KMS-11 (cell line): ENCODE data around the gene MTRF1.

ENCODE experiments used
- H2AFZ ChIP-seq: fragments of 200-600 bp; sonication (generic); 2 replicates; pipeline ENCODE4 v1.6.1; 2016; ENCODE audit warnings: antibody characterized with exemption, mixed run types, low read depth
- H3K27ac ChIP-seq: fragments of 200-600 bp; sonication (generic); 2 replicates; pipeline ENCODE4 v1.6.1; 2016; ENCODE audit warnings: mild to moderate bottlenecking, mixed run types
- H3K27me3 ChIP-seq: fragments of 200-600 bp; sonication (generic); 2 replicates; pipeline ENCODE4 v1.6.1; 2017; ENCODE audit warnings: mild to moderate bottlenecking, low read depth, mixed run types, moderate library complexity; ENCODE audit not compliant: insufficient read depth
- H3K36me3 ChIP-seq: fragments of 200-600 bp; sonication (generic); 2 replicates; pipeline ENCODE4 v1.6.1; 2017; ENCODE audit warnings: mild to moderate bottlenecking, mixed run types; ENCODE audit not compliant: insufficient read depth
- H3K4me1 ChIP-seq: fragments of 200-600 bp; sonication (generic); 2 replicates; pipeline ENCODE4 v1.6.1; 2016; ENCODE audit warnings: mild to moderate bottlenecking, low read depth, mixed run types; ENCODE audit not compliant: poor library complexity, severe bottlenecking
- H3K4me2 ChIP-seq: fragments of 200-600 bp; sonication (generic); 2 replicates; pipeline ENCODE4 v1.7.0; 2016; ENCODE audit warnings: mild to moderate bottlenecking, mixed run types
- H3K4me3 ChIP-seq: fragments of 200-600 bp; sonication (generic); IDR thresholded peaks from 2 replicates; pipeline ENCODE4 v1.6.1; 2017; ENCODE audit warnings: low read depth, low read length, mixed read lengths; ENCODE audit not compliant: insufficient read depth
- H3K79me2 ChIP-seq: fragments of 200-600 bp; sonication (generic); 2 replicates; pipeline ENCODE4 v1.6.1; 2016; ENCODE audit warnings: low read depth, mixed run types; ENCODE audit not compliant: insufficient read depth
- H3K9ac ChIP-seq: fragments of 200-600 bp; sonication (generic); 2 replicates; pipeline ENCODE4 v1.6.1; 2016; ENCODE audit warnings: mild to moderate bottlenecking, mixed run types
- H4K20me1 ChIP-seq: fragments of 200-600 bp; sonication (generic); 2 replicates; pipeline ENCODE4 v1.6.1; 2016; ENCODE audit warnings: mild to moderate bottlenecking, mixed run types; ENCODE audit not compliant: insufficient read depth
- TF ChIP-seq, protein P1 (sequence below): fragments of 200-600 bp; sonication (generic); conservative IDR thresholded peaks from 2 replicates; pipeline ENCODE4 v1.6.1; 2017; ENCODE audit warnings: low read depth, mild to moderate bottlenecking, antibody characterized with exemption, low read length, moderate library complexity, mixed read lengths

Gene MTRF1

DNA sequence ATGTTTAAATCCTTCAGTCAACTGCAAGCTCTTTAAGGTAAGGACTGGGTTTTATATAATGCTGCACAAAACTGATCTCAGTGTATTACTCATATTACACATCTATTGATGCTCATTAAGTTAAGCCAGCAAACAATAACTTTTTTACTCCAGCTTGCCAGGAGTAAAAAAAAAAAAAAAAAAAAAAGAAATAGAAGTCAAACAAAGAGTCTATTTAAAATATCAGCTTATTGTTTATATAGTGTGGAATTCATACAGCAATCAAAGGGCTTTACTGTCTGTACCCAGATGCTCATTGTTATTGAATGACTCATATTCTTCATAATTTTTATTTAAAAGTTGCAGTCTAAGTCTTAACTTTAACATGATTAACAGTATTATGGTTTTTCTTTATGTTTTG, 47.2 kb downstream of the MTRF1 start:
- Histone ChIP-seq H3K36me3 (no peaks in the 10 kb centered on the region), H3K4me2 (no peak overlapping the region), H3K4me1 (no peaks in the 10 kb centered on the region), H3K27me3 (no peaks in the 10 kb centered on the region), H3K79me2 (no peaks in the 10 kb centered on the region), H4K20me1 (no peaks in the 10 kb centered on the region), H2AFZ (no peak overlapping the region), H3K9ac (no peak overlapping the region), H3K4me3 (no peak overlapping the region), H3K27ac (no peak overlapping the region)
- TF ChIP-seq, protein P1, sequence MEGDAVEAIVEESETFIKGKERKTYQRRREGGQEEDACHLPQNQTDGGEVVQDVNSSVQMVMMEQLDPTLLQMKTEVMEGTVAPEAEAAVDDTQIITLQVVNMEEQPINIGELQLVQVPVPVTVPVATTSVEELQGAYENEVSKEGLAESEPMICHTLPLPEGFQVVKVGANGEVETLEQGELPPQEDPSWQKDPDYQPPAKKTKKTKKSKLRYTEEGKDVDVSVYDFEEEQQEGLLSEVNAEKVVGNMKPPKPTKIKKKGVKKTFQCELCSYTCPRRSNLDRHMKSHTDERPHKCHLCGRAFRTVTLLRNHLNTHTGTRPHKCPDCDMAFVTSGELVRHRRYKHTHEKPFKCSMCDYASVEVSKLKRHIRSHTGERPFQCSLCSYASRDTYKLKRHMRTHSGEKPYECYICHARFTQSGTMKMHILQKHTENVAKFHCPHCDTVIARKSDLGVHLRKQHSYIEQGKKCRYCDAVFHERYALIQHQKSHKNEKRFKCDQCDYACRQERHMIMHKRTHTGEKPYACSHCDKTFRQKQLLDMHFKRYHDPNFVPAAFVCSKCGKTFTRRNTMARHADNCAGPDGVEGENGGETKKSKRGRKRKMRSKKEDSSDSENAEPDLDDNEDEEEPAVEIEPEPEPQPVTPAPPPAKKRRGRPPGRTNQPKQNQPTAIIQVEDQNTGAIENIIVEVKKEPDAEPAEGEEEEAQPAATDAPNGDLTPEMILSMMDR = no peak

DNA sequence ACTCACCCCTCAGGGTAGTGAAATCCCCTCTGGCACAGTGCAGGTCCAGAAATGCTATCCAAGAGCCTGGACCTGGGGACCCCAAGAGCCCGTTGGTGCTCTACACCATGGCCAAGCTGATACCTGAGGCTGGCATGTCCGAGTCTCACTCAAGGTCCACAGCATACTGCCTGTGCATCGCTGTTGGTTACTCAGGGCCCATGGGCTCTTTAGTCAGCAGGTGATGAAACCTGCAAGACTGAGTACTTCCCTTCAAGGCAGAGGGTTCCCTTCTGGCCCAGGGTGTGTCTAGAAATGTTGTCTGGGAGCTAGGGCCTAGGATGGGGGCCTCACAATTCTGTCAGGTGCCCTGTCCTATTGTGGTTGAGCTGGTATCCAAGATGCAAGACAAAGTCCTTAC, 49.5 kb downstream of the MTRF1 start:
- H3K27ac ChIP-seq = no peak overlapping the region
- no peaks in the 10 kb centered on the region for H3K4me1 ChIP-seq
- H3K36me3 ChIP-seq = no peaks in the 10 kb centered on the region
- H3K27me3 ChIP-seq = no peaks in the 10 kb centered on the region
- H3K79me2 ChIP-seq = no peaks in the 10 kb centered on the region
- H2AFZ ChIP-seq = no peak overlapping the region
- TF ChIP-seq, protein P1 = no peak
- H3K9ac ChIP-seq = no peak overlapping the region
- H3K4me2 ChIP-seq = no peak overlapping the region
- no peaks in the 10 kb centered on the region for H4K20me1 ChIP-seq
- no peak overlapping the region for H3K4me3 ChIP-seq

DNA sequence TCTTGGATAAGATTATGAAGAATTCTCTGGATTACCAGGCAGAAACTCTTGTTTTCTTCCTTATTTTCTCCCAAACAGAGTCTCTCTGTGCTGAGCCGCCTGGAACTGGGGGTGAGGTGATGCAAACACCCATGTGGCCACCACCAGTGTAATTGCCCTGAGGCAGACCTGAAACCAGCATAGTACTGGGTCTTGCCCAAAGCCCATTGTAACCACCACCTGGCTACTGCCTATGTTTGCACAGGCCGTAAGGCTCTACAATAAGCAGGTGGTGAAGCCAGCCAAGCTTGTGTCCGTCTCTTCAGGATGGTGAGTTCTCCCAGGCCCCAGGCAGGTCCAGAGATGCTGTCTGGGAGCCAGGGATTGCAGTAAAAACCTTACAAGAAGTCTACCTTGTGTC, 50.1 kb downstream of the MTRF1 start:
- Histone ChIP-seq H3K4me1 (no peaks in the 10 kb centered on the region), H3K27ac (no peak overlapping the region), H3K79me2 (no peaks in the 10 kb centered on the region), H3K4me3 (no peak overlapping the region), H2AFZ (no peak overlapping the region), H4K20me1 (no peaks in the 10 kb centered on the region), H3K27me3 (no peaks in the 10 kb centered on the region), H3K4me2 (no peak overlapping the region), H3K36me3 (no peaks in the 10 kb centered on the region), H3K9ac (no peak overlapping the region)
- TF ChIP-seq, protein P1 = no peak

DNA sequence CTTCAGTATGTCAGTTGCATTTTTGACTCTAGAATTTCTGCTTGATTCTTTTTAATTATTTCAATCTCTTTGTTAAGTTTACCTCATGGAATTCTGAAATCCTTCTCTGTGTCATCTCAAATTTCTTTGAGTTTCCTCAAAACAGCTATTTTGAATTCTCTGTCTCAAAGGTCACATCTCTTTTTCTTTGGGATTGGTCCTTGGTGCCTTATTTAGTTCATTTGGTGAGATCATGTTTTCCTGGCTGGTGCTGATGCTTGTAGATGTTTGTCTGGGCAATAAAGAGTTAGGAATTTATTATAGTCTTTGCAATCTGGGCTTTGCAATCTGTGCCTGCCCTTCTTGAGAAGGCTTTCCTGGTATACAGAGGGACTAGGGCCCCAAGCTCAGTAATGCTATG, 50.5 kb downstream of the MTRF1 start:
- Histone ChIP-seq H3K4me1 (no peaks in the 10 kb centered on the region), H3K79me2 (no peaks in the 10 kb centered on the region), H3K27ac (no peak overlapping the region), H3K4me3 (no peak overlapping the region), H2AFZ (no peak overlapping the region), H3K4me2 (no peak overlapping the region), H3K36me3 (no peaks in the 10 kb centered on the region), H3K9ac (no peak overlapping the region), H4K20me1 (no peaks in the 10 kb centered on the region), H3K27me3 (no peaks in the 10 kb centered on the region)
- TF ChIP-seq, protein P1 = no peak

DNA sequence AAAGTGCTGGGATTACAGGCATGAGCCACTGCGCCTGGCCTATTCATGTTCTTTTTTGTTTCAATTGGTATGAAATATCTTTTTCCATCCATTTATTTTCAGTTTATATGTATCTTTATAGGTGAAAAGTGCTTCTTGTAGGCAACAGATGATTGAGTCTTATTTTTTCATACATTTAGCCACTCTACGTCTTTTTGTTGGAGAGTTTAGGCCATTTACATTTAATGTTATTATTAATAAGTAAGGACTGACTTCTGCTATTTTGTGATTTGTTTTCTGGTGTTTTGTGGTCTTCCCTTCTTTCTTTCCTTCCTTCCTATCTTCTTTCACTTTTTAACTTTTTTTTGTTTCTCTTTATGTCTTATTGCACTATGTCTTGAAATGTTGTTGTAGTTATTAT, 52.3 kb downstream of the MTRF1 start:
- no peak overlapping the region for H3K4me3 ChIP-seq
- H3K4me1 ChIP-seq = no peaks in the 10 kb centered on the region
- no peaks in the 10 kb centered on the region for H3K27me3 ChIP-seq
- TF ChIP-seq, protein P1 = no peak
- H3K79me2 ChIP-seq = no peaks in the 10 kb centered on the region
- H2AFZ ChIP-seq = no peak overlapping the region
- H3K36me3 ChIP-seq = no peaks in the 10 kb centered on the region
- no peaks in the 10 kb centered on the region for H4K20me1 ChIP-seq
- H3K27ac ChIP-seq = no peak overlapping the region
- H3K9ac ChIP-seq = no peak overlapping the region
- H3K4me2 ChIP-seq = no peak overlapping the region
